Astrocyte of the cerebellum (primary cell): ENCODE data around the gene C1QTNF9.
"Not testable (repeated sequence)": the region's sequence is repeated elsewhere in the genome, so short reads cannot be mapped to it uniquely, and the experiment has no call there.

Experiments
- DNase-seq: peaks from one replicate; pipeline ENCODE4 v3.0.0-alpha.2; 2011; ENCODE audit warnings: low read depth
- H3K4me3 ChIP-seq: 2 replicates; pipeline ENCODE4 v1.5.1; 2011; ENCODE audit warnings: mild to moderate bottlenecking, low read depth, low read length, moderate library complexity
- in situ Hi-C: cut with HindIII; loops from 2 replicates; pipeline ENCODE4 v1.10.0; 2017; ENCODE audit warnings: low sequenced_read_pairs
- TF ChIP-seq, protein P1 (sequence below): IDR thresholded peaks from 2 replicates; pipeline ENCODE4 v1.5.1; 2012; ENCODE audit warnings: low read length, low read depth, moderate library complexity, mild to moderate bottlenecking; ENCODE audit errors: missing control alignments

C1QTNF9 gene

DNA sequence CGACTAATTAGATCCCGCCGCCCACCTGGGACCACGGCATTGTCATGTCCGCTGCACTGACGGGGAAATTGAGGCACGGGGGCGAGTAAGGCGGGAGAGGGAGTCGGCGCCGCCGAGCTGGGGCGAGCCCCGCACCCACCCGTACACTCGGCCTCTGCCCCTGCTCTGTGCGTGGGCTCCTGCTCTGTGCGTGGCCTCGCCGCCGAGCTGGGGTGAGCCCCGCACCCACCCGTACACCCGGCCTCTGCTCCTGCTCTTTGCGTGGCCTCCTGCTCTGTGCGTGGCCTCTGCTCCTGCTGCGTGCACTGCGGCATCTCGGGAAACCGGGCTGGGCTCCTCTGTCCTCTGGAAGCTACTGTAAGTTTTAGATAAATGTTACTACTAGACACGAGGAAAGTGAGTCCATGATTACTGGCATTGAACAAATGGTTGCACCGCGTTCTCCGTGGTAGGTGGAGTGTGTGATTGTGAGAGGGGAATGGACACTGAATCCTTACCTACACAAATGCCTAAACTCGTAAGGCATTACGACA is 826 bp upstream of the C1QTNF9 start:
- TF ChIP-seq, protein P1, sequence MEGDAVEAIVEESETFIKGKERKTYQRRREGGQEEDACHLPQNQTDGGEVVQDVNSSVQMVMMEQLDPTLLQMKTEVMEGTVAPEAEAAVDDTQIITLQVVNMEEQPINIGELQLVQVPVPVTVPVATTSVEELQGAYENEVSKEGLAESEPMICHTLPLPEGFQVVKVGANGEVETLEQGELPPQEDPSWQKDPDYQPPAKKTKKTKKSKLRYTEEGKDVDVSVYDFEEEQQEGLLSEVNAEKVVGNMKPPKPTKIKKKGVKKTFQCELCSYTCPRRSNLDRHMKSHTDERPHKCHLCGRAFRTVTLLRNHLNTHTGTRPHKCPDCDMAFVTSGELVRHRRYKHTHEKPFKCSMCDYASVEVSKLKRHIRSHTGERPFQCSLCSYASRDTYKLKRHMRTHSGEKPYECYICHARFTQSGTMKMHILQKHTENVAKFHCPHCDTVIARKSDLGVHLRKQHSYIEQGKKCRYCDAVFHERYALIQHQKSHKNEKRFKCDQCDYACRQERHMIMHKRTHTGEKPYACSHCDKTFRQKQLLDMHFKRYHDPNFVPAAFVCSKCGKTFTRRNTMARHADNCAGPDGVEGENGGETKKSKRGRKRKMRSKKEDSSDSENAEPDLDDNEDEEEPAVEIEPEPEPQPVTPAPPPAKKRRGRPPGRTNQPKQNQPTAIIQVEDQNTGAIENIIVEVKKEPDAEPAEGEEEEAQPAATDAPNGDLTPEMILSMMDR: no peak
- no peak for DNase-seq
- in situ Hi-C loops: no loop called here
- no peak overlapping the region for H3K4me3 ChIP-seq

DNA sequence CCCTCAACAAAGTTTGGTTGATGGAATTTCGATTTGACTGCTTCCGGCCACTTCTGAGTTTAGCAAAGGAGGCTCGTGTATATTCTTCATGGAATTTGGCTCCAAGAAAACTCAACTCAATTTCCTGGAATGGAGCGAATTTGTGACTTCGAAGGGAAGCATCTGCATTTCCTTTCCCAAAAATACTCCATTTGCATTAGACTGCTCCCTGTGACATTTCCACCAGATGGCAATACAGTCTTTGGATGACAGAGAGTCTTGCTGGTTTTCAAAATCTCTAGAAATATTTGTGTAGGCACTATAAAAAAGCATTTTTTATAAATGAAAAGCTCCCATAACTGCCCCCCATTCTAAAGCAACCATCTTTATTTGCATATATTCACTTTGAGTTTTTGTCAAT is 4.1 kb downstream of the C1QTNF9 start:
- in situ Hi-C loops: no loop called here
- DNase-seq: no peak
- TF ChIP-seq, protein P1: peak; percentile 36
- H3K4me3 ChIP-seq: no peak overlapping the region

DNA sequence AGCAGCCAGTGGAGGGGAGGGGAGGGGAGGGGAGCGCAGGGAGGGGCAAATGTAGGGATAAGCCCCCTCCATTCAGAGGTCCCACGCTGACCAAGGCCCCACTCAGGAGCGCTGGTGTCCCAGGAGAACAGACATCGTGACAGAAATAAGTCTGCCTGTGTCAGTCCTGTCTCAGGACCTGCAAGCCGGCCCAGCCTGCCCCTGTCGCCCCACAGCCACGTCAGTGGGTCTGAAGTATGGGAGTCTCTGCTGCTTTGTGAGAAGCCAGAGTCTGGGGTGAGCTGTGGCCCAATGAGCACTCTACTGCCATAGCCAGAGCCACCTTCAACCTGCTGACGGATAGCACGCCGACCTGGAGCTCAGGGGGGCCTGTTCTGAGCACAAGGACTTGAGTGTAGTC is 8.5 kb downstream of the C1QTNF9 start:
- in situ Hi-C loops: not testable (repeated sequence)

GRCh38 chr13:24318878-24319277 is 9.5 kb downstream of the C1QTNF9 start:
- in situ Hi-C loops, DNase-seq, H3K4me3 ChIP-seq: not testable (repeated sequence)

More for the DNA sequence above, 8.5 kb downstream of the C1QTNF9 start:
- not testable (repeated sequence) for H3K4me3 ChIP-seq, DNase-seq

DNA sequence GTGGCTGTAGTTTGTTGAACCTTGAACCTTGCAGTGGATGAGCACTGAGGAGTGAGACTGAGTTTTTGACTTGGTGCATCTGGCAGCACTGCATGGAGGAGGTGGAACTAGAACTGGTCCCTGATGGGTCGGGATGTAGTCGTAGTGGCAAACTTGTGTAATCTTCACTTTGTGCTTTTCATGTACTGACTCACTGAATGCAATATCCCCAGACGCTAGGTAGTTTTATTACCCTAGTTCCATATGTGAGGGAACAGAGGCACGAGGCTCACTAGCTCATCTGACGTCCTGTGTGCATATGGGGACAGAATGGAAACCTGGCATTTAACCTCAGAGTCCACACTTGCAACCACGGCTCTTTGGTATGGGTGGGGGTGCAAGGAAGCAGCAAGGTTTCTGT is 10.3 kb downstream of the C1QTNF9 start:
- in situ Hi-C loops, DNase-seq: not testable (repeated sequence)

DNA sequence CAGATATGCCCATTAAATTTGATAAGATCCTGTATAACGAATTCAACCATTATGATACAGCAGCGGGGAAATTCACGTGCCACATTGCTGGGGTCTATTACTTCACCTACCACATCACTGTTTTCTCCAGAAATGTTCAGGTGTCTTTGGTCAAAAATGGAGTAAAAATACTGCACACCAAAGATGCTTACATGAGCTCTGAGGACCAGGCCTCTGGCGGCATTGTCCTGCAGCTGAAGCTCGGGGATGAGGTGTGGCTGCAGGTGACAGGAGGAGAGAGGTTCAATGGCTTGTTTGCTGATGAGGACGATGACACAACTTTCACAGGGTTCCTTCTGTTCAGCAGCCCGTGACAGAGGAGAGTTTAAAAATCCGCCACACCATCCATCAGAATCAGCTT is 12.0 kb downstream of the C1QTNF9 start:
- DNase-seq, in situ Hi-C loops, H3K4me3 ChIP-seq: not testable (repeated sequence)

More for the DNA sequence above, 10.3 kb downstream of the C1QTNF9 start:
- not testable (repeated sequence) for H3K4me3 ChIP-seq

DNA sequence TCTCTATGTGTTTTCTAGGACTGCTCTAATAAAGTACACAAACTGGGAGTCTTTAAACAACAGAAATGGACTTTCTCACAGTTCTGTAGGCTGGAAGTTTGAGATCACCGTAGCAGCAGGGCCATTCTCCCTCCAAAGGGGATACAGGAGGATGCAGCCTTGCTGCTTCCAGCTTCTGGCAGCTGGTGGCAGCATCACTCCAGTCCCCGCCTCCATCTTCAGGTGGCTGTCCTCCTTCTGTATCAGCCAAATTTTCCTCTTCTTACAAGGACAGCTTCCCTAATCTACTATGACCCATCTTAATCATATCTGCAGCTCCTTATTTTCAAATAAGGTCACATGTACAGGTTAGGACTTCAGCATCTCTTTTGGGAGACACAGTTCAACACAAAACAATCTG is 13.1 kb downstream of the C1QTNF9 start:
- in situ Hi-C loops, H3K4me3 ChIP-seq, DNase-seq: not testable (repeated sequence)
- TF ChIP-seq, protein P1: peak; percentile 18

DNA sequence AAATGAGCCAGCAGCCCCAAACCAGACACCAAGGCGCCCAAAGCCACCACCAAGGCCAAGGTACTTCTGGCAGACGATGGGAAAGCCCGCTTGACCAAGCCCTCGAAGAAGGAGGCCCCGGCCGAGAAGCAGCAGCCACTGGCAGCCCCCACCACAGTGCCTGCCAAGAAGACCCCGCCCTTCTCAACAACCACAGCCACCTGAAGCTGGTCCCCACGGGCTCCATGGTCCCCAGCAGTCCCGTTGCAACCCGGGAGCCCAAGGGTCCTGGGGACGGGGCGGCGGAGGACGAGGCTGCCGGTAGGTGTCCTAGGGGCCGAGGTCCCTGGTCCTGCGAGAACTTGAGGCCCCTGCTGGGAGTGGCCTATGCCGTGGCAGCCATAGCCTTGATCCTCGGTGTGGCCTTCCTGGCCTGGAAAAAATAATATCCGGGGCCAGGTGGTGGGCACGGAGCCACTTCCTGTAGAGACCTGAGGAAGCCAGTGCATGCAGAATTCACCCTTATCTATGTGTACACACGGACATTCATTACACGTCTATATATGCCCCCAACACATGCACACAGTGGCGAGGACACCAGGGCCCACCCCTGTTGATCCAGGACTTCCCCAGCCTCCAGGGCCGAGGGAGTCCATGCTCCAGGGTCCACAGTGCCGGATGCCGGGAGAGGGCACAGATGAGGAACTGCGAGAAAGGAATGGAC is 13.8 kb downstream of the C1QTNF9 start:
- TF ChIP-seq, protein P1: no peak
- no peak for DNase-seq
- in situ Hi-C loops: no loop called here

GRCh38 chr13:24323739-24324075 is 14.3 kb downstream of the C1QTNF9 start:
- in situ Hi-C loops: no loop called here
- no peak overlapping the region for H3K4me3 ChIP-seq
- no peak for DNase-seq
- TF ChIP-seq, protein P1: no peak

More for the DNA sequence above, 13.8 kb downstream of the C1QTNF9 start:
- H3K4me3 ChIP-seq: no peak overlapping the region

GRCh38 chr13:24327598-24327997 is 18.2 kb downstream of the C1QTNF9 start:
- DNase-seq, in situ Hi-C loops, H3K4me3 ChIP-seq: not testable (repeated sequence)
